Lower leg skin (tissue), 4 donors: Measurements from ENCODE around the gene TMEM109. TPM values are rescaled to one million over a fixed set of nuclear protein-coding genes. Genes with fewer than 3 reads are reported as not detected.

Source experiments
- DNase-seq, 2 donors: peaks; one replicate each; pipeline ENCODE4 v3.0.0-alpha.2; 2019; ENCODE audit warnings: low spot score in 2 of 2
- H3K4me3 ChIP-seq: fragments of 200-600 bp; sonication (generic); 2 replicates; pipeline ENCODE4 v1.5.1; 2017; ENCODE audit warnings: mild to moderate bottlenecking, low read depth; ENCODE audit not compliant: poor library complexity, severe bottlenecking
- CTCF ChIP-seq, 3 donors: fragments of 450-650 bp; IDR thresholded peaks; one replicate each; pipeline ENCODE4 v1.5.1; 2016; ENCODE audit warnings: antibody characterized with exemption in 3 of 3, mild to moderate bottlenecking in 3 of 3, moderate library complexity in 2 of 3
- POLR2A ChIP-seq, 2 donors: fragments of 450-650 bp; IDR thresholded peaks; one replicate each; pipeline ENCODE4 v1.6.1; 2016 to 2017; ENCODE audit warnings: antibody characterized with exemption in 2 of 2, mild to moderate bottlenecking in 1 of 2, moderate library complexity in 1 of 2
- WGBS, 2 donors: methylation state at CpG; one replicate each; pipeline ENCODE4 v1.1.5; 2018; 5-methylcytosine and 5-hydroxymethylcytosine counted together
- intact Hi-C: fragments of 100-400 bp; cut with DNase I; formaldehyde crosslinking; loops from one replicate; pipeline ENCODE4 v1.15.0; 2023; ENCODE audit warnings: low total_unique reads
- total RNA-seq, 4 donors: library from RNA; depleted of rRNA; stranded (reverse); fragments of >200 nt; gene quantifications; one replicate each; pipeline ENCODE4 v1.1.0, GENCODE V29; 2016

The TMEM109 gene
- total RNA-seq, 4 donors from 2014 or later, result 62.1 to 101 (median 81.8) TPM

GRCh38 chr11:60887556-60887955, 26.4 kb upstream of the TMEM109 start:
- DNase-seq, result peak in 1 of 2 donors; percentile 76
- no peak overlapping the region for H3K4me3 ChIP-seq
- intact Hi-C loops, result no loop called here
- WGBS, 2 donors, result 66 to 67% methylated on average over 5 of the region's 5 CpGs
- TF ChIP-seq POLR2A (IDR thresholded peaks at IDR 0.05) (no peak), CTCF (IDR thresholded peaks at IDR 0.05) (no peak)

- intact Hi-C loops, result no loop called here
- no peak for TF ChIP-seq CTCF (IDR thresholded peaks at IDR 0.05)
- TF ChIP-seq POLR2A (IDR thresholded peaks at IDR 0.05), result no peak
- 59 to 63% methylated on average over 6 of the region's 6 CpGs for WGBS, 2 donors
- DNase-seq, result peak in 1 of 2 donors; percentile 67
- H3K4me3 ChIP-seq, result no peak overlapping the region
Measured at GRCh38 chr11:60889869-60890311, 24.1 kb upstream of the TMEM109 start.

GRCh38 chr11:60890696-60891095, 23.3 kb upstream of the TMEM109 start:
- WGBS, 2 donors, result 48 to 62% methylated on average over 5 of the region's 5 CpGs
- peak in 1 of 2 donors; percentile 63 for DNase-seq
- H3K4me3 ChIP-seq, result no peak overlapping the region
- TF ChIP-seq CTCF (IDR thresholded peaks at IDR 0.05) (no peak), POLR2A (IDR thresholded peaks at IDR 0.05) (no peak)
- intact Hi-C loops, result no loop called here

- no peak overlapping the region for H3K4me3 ChIP-seq
- TF ChIP-seq CTCF (IDR thresholded peaks at IDR 0.05) (no peak), POLR2A (IDR thresholded peaks at IDR 0.05) (no peak)
- intact Hi-C loops, result no loop called here
- DNase-seq, result peak in 1 of 2 donors; percentile 78
- WGBS, 2 donors, result 86 to 94% methylated on average over 7 of the region's 7 CpGs
Measured at GRCh38 chr11:60891103-60891741, 22.7 kb upstream of the TMEM109 start.

- TF ChIP-seq CTCF (IDR thresholded peaks at IDR 0.05) (no peak), POLR2A (IDR thresholded peaks at IDR 0.05) (no peak)
- intact Hi-C loops, result no loop called here
- 75 to 81% methylated on average over 5 of the region's 5 CpGs for WGBS, 2 donors
Measured at GRCh38 chr11:60895687-60896086, 18.3 kb upstream of the TMEM109 start.

GRCh38 chr11:60897496-60897895, 16.5 kb upstream of the TMEM109 start:
- H3K4me3 ChIP-seq, result no peak overlapping the region
- WGBS, 2 donors, result 90 to 91% methylated on average over 4 of the region's 4 CpGs
- intact Hi-C loops, result no loop called here
- TF ChIP-seq POLR2A (IDR thresholded peaks at IDR 0.05), result no peak
- TF ChIP-seq CTCF (IDR thresholded peaks at IDR 0.05), result no peak
- DNase-seq, result no peak

More at GRCh38 chr11:60895687-60896086, 18.3 kb upstream of the TMEM109 start:
- H3K4me3 ChIP-seq, result no peak overlapping the region
- no peak for DNase-seq
